GM12874 (cell line): ENCODE data around the gene STARD7.

ENCODE experiments used
- TF ChIP-seq, protein P1 (sequence below): IDR thresholded peaks from 2 replicates; pipeline ENCODE4 v1.5.1; 2011; ENCODE audit warnings: low read depth, mild to moderate bottlenecking, control low read depth, low read length, moderate library complexity; ENCODE audit not compliant: insufficient read depth

The STARD7 gene

DNA sequence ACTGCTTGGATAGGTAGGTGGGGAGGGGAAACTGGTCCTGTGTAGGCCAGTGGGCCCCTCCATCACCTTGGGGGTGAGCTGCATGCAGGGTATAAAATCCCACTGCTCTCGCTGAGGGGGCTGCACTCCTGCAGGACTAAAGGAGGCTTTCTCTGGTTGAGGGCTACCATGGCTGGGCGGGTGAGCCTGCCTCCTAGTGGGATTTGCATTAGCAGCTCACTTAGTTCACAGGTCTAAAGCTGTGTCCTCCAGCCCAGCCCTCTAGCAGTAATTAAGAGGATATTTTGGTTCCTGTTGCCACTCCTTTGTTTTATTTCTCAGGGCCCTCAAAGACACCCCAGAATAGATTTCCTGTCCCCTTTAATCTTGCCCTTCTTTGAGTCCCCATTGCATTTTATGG, 32.6 kb upstream of the STARD7 start:
- TF ChIP-seq, protein P1, sequence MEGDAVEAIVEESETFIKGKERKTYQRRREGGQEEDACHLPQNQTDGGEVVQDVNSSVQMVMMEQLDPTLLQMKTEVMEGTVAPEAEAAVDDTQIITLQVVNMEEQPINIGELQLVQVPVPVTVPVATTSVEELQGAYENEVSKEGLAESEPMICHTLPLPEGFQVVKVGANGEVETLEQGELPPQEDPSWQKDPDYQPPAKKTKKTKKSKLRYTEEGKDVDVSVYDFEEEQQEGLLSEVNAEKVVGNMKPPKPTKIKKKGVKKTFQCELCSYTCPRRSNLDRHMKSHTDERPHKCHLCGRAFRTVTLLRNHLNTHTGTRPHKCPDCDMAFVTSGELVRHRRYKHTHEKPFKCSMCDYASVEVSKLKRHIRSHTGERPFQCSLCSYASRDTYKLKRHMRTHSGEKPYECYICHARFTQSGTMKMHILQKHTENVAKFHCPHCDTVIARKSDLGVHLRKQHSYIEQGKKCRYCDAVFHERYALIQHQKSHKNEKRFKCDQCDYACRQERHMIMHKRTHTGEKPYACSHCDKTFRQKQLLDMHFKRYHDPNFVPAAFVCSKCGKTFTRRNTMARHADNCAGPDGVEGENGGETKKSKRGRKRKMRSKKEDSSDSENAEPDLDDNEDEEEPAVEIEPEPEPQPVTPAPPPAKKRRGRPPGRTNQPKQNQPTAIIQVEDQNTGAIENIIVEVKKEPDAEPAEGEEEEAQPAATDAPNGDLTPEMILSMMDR, result peak; percentile 17; the same call in 1 of the 2 replicates

DNA sequence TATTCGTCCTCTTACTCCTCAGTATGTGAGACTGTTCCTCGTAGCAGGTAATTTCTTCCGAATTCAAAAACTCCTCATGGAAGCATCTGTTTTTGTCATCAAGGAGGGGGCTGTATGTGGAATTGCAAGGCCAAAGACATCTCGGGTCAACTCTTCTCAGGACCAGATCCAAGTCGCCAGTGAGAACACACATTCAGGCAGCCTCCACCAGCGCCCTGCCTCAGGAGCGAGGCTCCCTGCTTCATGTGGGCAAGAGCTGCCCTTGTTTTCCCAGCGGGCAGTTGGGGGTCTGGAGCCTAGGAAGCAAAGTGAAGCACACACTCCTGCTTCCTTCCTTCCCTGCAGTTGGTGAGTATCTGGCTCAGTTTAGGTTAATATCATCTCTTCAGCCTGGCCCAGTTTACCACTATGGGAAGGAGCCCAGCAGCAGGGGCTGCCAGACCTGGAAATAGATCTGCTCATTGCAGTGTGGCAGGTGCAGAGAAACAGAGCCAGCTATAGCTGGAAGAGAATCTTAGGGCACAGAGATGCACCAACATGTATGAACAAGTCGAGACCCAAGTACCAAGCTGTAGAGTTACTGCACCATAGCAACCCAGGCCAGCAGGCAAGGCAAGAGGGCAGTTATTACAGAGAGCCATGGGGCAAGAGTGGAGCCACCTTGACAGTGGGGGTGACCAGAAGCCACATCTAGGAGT, 31.9 kb upstream of the STARD7 start:
- TF ChIP-seq, protein P1, result no peak

DNA sequence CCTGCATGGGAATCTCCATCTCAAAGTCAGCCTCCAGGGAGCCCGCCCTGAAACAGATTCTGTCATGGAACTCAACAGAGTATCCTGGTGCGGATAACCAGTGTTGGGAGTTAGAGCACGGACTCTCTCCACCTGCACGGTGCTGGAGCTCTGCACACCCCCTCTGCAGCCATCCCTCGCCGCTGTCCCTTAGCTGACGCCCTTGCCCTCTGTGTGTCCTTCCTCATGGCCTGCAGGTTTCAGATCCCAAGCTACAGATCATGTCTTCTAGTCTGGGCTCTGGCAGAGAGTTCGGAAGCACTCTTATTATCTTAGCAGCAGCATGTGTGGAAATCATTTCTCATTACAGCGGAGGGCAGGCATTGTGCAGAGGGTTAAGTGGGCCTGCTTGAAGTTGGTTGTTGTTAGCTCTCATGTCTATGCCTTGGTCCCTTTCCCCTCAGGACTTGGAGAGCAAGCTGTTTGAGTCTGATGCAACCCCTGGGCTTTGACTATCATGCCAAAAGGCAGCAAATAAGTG, 31.2 kb upstream of the STARD7 start:
- TF ChIP-seq, protein P1, result no peak

DNA sequence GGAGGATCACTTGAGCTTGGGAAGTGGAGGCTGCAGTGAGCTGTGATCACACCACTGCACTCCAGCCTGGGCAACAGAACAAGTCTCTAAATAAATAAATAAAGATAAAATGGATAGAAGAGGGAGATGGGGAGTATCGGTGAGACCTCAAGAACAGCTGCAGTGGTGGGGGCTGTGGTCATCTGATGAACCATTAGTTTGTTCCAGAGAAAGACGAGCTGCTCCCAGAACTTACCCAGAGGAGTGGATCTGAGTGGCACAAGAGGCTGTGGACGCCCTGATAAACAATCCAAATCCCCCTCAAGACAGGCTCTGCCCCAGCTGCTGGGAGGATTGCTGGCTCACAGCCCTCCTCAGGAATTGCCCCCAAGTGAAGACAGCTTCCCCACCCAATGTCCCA, 30.5 kb upstream of the STARD7 start:
- TF ChIP-seq, protein P1, result no peak

DNA sequence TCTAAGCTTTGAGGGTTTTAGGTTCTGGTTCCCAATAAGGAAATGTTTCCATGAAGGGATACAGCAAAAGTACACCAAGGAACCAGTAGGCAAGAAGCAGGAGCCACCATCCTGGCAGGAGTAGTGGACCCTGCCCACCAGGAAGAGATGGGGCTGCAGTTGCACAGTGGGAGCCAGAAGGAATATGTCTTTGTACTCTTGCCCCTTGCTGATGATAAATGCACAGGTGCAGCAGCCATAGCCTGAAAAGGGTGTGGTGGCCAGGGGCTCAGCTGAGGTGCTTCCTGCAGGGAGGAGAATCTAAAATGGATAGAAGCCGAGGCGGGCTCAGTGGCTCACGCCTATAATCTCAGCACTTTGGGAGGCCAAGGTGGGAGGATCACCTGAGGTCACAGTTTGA, 29.6 kb upstream of the STARD7 start:
- TF ChIP-seq, protein P1, result no peak

DNA sequence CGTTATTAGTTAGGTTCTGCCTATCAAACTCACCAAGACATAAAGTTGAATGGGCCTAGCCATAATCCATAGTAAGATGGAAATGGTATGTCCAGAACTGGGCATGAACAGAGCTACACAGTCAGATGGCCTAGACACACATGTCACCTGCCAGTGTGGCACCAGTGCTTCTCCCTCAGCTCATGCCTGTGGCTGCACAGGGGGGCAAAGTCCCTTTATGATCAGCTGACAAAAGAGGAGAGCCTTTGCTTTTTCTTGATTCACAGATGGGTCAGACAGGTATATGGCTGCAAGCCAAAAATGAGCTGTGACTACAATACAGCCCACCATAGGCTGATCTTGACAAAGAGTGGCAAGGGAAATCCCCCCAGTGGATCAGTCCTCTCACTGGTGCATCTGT, 28.3 kb upstream of the STARD7 start:
- TF ChIP-seq, protein P1, result no peak

DNA sequence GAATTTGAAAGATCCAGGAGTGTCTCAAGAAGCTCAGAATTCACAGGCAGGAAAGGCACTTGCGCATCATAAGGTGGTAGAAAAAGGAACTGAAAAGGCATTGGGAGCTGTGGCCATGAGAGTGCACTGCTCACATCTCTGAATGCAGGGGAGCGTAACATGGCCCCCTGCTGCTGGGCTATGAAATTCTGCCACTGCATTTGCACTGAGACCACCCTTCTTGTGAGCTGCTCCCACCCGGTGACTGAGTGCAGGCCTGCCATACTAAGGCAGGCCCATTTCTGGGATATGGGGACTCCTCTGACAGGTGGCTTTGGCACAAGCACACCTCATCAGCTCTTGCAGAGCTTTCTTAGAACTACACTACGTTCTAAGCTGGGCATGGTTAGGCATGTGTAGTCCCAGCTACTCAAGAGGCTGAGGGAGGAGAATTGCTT, 25.3 kb upstream of the STARD7 start:
- TF ChIP-seq, protein P1, result peak; percentile 42
